Loucy (cell line): Measurements from ENCODE around the gene JAZF1.

ENCODE experiments used
- CTCF ChIP-seq: fragments of 200-600 bp; sonication (generic); conservative IDR thresholded peaks from 2 replicates; pipeline ENCODE4 v1.5.1; 2014; ENCODE audit warnings: mild to moderate bottlenecking, antibody characterized with exemption, low read length
- EZH2phosphoT487 ChIP-seq: fragments of 200-600 bp; IDR thresholded peaks from 2 replicates; pipeline ENCODE4 v1.6.1; 2018; ENCODE audit warnings: antibody characterized with exemption, mild to moderate bottlenecking, moderate library complexity, borderline replicate concordance

GRCh38 chr7:27795977-27796376 lies 384.6 kb downstream of the JAZF1 start:
- TF ChIP-seq EZH2phosphoT487 (no peak), CTCF (no peak)
